GM18909 (cell line): ENCODE measurements around the gene CUBN.

ENCODE experiments used
- ATAC-seq: cut with Tn5 transposase; IDR thresholded peaks from one replicate; pipeline ENCODE4 v1.9.1; 2021; ENCODE audit warnings: mild to moderate bottlenecking; ENCODE audit not compliant: unreplicated experiment, poor library complexity

Gene CUBN

GRCh38 chr10:16941067-16941466 is 188.5 kb downstream of the CUBN start:
- ATAC-seq, result no peak

- ATAC-seq, result no peak
These were observed 190.7 kb downstream of the CUBN start for GRCh38 chr10:16938952-16939351.

GRCh38 chr10:16934461-16934860 is 195.2 kb downstream of the CUBN start:
- ATAC-seq, result no peak

GRCh38 chr10:16933783-16934182 is 195.8 kb downstream of the CUBN start:
- no peak for ATAC-seq

- ATAC-seq, result no peak
These were observed 197.7 kb downstream of the CUBN start for GRCh38 chr10:16931930-16932329.

GRCh38 chr10:16930540-16930939 is 199.1 kb downstream of the CUBN start:
- ATAC-seq, result no peak

GRCh38 chr10:16929069-16929468 is 200.5 kb downstream of the CUBN start:
- no peak for ATAC-seq

GRCh38 chr10:16927546-16927945 is 202.1 kb downstream of the CUBN start:
- ATAC-seq, result no peak

GRCh38 chr10:16923726-16924125 is 205.9 kb downstream of the CUBN start:
- no peak for ATAC-seq

- ATAC-seq, result no peak
These were observed 206.3 kb downstream of the CUBN start for GRCh38 chr10:16923309-16923708.

- no peak for ATAC-seq
These were observed 210.3 kb downstream of the CUBN start for GRCh38 chr10:16919121-16919982.

- ATAC-seq, result no peak
These were observed 213.1 kb downstream of the CUBN start for GRCh38 chr10:16916496-16916895.

GRCh38 chr10:16915300-16915699 is 214.3 kb downstream of the CUBN start:
- ATAC-seq, result no peak

GRCh38 chr10:16913266-16913665 is 216.3 kb downstream of the CUBN start:
- ATAC-seq, result no peak

- no peak for ATAC-seq
These were observed 218.8 kb downstream of the CUBN start for GRCh38 chr10:16910793-16911164.

GRCh38 chr10:16909961-16910792 is 219.4 kb downstream of the CUBN start:
- no peak for ATAC-seq

- ATAC-seq, result no peak
These were observed 220.3 kb downstream of the CUBN start for GRCh38 chr10:16909271-16909767.

- no peak for ATAC-seq
These were observed 221.9 kb downstream of the CUBN start for GRCh38 chr10:16907687-16908086.

- no peak for ATAC-seq
These were observed 224.3 kb downstream of the CUBN start for GRCh38 chr10:16905320-16905719.

- no peak for ATAC-seq
These were observed 225.0 kb downstream of the CUBN start for GRCh38 chr10:16904639-16905061.

GRCh38 chr10:16904049-16904448 is 225.6 kb downstream of the CUBN start:
- no peak for ATAC-seq
